Measurements from ENCODE around the gene NUPR1.
"Not testable (repeated sequence)": the region's sequence is repeated elsewhere in the genome, so short reads cannot be mapped to it uniquely, and the experiment has no call there.

The NUPR1 gene, protein sequence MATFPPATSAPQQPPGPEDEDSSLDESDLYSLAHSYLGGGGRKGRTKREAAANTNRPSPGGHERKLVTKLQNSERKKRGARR

DNA sequence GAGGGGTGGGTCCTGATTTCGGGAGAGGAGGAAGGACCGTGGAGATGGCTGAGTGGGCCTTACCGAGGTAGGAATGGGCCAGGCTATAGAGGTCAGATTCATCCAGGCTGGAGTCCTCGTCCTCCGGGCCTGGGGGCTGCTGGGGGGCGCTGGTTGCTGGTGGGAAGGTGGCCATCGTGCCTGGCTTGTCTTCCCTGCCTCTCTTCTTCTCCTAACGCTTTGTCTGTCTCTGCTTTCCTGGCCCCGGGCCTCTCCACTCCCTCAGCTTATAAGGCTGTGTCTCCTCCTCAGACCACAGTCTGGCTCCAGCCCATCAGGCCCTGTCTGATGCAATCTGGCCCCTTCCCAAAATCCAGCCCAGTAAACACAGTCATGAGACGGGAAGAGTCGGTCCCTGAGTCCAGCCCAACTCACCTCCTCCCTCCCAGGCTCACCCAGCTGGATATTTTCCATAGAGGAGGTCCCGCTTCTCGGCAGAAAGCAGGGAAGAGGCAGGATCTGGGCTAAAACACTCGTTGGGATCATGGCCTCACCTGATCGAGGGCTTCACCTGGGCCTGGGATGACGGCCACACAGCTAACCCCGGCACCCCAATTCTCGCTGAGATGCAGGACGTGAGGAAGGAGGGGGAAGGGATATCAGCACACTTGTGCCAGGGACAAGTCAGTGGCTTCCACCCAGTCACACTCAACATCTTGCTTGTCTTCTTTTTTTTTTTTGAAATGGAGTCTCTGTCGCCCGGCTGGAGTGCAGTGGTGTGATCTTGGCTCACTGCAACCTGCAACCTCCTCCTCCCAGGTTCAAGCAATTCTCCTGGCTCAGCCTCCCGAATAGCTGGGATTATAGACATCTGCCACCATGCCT lies at the start of gene NUPR1:
NUPR1 (minus strand) TSS at position 242 of the 864 bp plus-strand sequence; CDS start at position 175, 67 bp downstream.
- peak; percentile 94 to 95 for DNase-seq (ENCODE audit: low read depth in 2 of 2)

DNA sequence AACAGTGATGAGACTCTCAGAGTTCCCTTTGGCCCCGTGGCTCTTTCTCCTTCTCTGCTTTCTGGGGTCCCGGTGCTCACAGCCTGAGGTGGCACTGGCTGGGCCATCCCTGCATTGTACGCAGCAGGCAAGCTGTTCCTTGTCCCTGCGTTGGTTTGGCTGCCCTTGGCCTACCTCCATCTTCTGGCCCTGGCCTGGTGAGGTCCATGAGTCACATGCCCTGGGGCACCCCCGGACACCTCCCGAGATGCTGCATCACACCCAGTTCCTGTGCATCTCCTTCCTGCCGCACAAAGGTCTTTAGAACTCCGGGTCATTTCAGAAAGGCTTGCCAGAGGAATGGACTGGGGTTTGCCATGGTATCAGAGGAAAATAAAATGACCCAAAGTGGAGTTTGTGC lies 48.6 kb upstream of the NUPR1 start:
- no peak for DNase-seq (ENCODE audit: low read depth in 2 of 2)

DNA sequence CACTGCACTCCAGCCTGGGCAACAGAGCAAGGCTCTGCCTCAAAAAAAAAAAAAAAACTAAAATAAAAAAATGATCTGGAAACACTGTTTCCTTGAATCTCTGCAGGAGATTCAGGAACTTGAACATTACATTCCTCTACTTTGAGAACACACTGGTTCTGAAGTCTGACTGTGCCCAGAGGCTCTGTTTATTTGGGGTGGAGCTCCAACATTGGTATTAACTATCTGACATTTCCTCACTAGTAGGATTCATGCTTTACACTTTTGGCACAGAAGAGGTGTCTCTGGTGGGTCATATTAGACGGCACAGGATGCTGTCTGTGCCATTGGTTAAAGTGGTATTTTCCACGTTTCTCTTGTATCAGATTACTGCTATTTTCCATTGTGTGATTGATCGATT lies 47.7 kb upstream of the NUPR1 start:
- no peak for DNase-seq (ENCODE audit: low read depth in 2 of 2)

DNA sequence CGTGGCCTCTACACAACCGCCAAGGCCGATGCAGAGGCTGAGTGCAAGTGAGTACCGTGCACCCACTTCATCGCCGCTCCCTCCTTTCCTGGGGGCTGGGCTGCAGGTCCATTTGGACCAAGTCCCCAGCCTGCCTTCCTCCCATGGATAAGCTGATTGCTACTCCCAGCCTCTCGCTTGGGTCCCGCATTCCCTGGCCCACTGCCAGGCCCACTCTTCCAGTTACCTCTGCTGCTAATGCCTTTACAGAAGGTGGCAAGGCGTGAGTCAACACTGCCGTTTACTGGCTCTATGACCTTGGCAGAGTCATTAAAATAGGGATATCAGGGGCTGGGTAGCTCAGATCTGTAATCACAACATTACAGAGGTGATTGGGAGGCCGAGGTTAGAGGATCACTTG lies 46.9 kb upstream of the NUPR1 start:
- no peak for DNase-seq (ENCODE audit: low read depth in 2 of 2)

DNA sequence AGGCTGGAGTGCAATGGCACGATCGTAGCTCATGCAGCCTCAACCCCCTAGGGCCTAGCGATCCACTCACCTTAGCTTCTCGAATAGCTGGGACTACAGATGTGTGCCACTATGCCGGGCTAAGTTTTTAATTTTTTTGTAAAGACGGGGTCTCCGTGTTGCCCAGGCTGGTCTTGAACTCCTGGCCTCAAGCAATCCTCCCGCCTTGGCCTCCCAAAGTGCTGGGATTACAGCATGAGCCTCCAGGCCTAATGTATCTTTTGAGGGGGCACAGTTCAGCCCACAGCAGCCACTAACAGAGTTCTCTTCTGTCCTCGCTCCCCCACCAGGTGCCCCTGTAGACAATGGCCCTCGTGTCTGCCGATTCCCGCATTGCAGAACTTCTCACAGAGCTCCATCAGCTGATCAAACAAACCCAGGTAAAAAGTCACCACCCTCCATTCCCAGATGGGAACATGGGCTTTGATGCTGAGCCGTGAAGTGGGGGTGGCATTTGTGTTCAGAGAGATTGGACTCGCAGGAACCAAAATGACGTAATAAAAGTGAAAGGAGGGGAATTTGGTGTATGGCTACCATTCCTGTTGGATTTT lies 42.0 kb upstream of the NUPR1 start:
- DNase-seq (ENCODE audit: low read depth in 2 of 2), result no peak

DNA sequence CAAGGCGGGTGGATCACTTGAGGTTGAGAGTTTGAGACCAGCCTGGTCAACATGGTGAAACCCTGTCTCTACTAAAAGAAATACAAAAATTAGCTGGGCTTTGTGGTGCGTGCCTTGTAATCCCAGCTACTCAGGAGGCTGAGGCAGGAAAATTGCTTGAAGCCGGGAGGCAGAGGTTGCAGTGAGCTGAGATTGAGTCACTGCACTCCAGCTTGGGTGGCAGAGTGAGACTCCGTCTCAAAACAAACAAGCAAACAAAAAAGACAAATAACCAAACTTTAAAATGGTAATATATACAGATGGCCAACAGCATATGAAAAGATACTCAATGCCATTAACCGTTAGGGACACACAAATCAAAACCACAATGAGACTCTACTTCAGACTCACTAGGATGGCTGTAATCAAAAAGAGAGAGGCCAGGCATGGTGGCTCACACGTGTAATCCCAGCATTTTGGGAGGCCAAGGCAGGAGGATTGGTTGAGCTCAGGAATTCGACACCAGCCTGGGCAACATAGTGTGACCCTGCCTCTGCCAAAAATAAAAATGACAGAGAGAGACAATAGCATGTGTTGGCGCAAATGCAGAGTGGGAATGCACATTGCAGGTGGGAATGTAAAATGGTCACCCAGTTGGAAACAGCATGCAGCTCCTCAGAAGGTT lies 36.8 kb upstream of the NUPR1 start:
- DNase-seq (ENCODE audit: low read depth in 2 of 2), result no peak

DNA sequence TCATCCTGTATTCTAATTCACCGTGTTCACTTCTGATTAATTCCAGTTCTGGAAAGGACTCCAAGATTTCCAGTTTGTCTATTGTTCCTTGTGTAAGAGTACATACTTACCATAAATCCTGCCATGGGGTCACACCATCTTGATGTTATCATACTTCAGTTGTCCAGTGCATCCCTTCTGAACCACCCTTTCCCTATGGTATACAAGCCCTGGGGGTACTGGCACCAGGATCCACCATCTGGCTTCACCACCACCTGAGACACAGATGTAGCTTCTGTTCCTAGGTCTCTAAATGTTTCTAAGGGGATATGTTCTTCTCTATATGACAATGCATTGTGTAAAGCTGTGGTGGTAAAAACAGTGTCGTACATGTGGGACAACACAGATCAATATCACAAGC lies 36.2 kb upstream of the NUPR1 start:
- DNase-seq (ENCODE audit: low read depth in 2 of 2), result no peak

DNA sequence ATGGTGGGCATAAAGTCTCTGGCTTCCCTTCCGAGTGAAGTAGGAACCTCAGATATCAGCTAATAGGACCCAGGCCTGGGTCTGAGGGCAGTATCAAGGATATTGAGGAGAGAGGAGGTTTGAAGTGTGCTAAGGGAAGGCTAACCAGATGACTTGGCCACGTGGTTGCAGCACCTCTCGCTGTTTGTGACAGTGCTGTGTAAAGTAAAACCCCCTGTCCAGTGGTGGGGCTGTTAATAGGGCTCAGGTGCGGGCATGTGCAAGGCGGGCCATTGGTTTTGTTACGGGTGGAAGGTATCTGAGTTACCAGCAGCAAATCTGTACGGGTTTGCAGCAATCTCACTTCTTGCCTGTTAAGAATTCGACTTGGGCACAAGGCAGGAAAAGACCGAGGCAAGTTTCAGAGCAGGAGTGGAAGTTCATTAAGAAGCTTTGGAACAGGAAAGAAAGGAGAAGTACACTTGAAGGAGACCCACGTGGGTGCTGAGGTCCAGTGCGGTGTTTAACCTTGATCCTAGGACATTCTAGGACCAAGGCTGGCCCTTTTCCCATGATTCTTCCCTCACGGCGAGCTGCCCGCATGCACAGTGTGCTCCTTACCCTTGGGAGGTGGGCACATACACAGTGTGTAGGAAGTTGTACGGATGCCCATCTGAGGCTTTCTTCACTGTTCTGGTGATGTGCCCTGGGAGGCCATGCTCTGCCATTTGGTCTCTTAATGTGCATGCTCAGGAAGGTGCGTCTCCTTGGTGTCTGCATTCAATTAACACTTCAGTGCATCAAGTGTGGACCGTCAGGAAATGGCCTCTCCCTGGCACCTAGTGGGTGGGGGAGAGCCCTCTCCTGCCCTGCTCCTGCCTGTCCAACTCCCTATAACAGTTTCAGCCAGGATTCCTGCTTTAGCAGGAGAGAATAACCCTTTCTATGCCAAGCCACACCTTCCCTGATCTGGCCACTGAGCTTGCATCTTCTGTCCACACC lies 35.3 kb upstream of the NUPR1 start:
- DNase-seq (ENCODE audit: low read depth in 2 of 2), result no peak

DNA sequence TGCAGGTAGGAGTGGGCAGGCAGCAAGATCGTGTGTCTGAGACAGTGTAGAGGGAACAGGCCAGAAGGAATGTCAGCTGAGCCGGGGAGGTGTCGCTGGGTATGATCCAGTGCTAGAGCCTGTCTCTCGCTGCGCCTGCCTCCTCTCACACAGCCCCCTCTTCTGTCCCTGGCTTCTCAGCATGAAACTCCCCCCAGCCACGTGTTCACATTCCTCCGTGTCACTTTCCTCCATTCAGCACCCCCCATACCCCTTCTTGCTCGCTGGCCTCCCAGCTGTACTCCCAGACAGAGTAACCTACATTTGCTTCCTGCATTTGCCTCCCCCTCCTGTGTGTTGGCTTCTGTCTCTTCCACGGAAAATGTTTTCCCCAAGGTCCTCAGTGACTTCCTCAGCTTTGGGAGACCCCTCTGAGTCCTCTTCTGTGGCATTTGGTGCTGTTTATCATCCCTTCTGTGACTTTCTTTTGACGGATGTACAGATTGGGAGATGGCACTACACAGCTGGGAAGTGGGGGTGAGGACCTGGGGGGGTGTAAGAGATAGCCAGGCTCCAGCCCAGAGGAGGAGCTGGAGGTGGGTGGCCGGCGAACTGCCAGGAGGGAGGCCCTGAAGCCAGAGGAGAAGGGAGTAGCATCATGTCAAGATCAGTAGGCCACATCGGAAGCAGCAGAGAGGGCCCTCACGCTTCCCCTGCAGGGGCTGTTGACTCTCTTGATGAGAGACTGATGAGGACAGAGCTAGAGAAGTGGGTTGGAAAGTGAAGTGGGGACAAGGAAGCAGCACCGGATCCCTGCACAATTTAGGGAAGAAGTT lies 34.1 kb upstream of the NUPR1 start:
- no peak for DNase-seq (ENCODE audit: low read depth in 2 of 2)

DNA sequence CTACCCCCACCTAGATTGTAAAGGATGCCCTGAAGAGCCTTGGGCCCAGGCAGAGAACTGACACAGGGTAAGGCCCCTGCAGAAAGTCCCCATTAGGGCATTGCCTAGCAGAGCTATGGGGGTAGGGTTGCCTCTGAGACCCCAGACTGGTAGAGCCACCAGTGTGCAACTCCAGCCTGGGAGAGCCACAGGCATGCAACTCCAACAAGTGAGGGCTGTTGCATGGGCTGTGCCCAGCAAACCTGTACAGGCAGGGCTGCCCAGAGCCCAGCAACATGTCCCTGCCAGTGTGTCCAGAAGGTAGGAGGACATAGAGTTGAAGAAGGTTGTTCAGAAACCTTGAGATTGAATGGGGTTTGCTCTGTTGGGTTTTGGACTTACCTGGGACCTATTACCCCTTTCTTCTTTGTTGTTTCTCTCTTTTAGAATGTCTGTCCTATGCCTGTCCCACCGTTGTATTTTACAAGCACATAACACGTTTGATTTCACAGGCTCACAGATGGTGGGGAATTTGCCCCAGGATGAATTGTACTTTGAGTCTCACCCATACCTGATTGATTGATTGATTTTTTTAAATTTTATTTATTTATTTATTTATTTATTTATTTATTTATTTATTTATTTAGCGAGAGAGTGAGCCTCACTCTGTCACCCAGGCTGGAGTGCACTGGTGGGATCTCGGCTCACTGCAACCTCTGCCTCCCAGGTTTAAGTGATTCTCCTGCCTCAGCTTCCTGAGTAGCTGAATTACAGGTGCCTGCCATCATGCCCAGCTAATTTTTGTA lies 31.4 kb upstream of the NUPR1 start:
- no peak for DNase-seq (ENCODE audit: low read depth in 2 of 2)

DNA sequence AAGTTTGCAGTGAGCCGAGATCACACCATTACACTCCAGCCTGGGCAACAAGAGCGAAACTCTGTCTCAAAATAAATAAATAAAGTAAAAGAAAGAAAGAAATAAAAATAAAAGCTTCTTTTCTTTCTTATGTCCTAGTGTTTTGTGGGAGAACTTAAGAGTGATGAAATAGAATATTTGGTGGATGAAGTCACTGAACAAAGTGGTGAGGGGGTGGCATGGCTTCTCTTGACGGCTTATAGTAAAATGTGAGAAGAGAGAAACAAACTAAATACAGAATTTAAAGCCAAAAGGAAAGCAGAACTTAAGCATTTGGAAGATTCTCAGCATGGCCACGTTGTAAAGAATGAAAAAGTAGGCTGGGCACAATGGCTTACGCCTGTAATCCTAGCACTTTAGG lies 30.2 kb upstream of the NUPR1 start:
- DNase-seq (ENCODE audit: low read depth in 2 of 2), result no peak

DNA sequence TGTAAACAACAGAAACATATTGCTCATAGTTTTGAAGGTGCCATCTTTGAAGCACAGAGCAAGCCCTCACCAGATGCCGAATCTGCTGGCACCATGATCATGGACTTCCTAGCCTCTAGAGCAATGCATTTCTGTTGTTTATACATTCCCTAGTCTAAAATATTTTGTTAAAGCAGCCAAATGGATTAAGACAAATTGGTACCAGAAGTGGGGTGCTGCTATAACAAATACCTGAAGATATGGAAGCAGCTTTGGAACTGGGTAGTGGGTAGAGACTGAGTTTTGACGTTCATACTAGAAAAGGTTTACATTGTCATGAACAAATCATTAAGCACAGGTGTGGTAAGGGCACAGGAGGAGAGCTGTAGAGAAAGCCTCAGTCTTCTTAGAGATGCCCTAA lies 28.5 kb upstream of the NUPR1 start:
- DNase-seq (ENCODE audit: low read depth in 2 of 2), result no peak

DNA sequence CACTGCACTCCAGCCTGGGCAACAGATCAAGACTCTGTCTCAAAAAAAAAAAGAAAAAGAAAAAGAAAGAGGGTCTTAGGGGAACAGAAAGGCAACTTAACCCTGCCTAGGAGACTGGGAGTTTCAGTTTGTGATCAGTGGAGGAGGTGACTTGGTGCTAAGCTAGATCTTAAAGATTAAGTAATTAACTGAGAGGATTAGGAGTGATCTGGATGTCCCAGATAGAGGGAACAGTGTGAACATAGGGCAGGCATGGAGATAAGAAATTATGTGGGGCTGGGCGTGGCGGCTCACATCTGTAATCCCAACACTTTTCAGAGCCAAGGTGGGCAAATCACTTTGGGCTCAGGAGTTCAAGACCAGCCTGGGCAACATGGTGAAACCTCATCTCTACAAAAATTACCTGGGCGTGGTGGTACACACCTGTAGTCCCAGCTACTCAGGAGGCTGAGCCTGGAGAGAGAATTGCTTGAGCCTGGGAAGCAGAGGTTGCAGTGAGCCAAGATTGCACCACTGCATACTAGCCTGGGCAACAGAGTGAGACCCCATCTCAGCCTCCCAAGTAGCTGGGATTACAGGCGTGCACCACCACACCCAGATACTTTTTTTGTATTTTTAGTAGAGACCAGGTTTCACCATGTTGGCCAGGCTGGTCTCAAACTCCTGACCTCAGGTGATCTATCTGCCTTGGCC lies 27.6 kb upstream of the NUPR1 start:
- DNase-seq (ENCODE audit: low read depth in 2 of 2), result not testable (repeated sequence)

DNA sequence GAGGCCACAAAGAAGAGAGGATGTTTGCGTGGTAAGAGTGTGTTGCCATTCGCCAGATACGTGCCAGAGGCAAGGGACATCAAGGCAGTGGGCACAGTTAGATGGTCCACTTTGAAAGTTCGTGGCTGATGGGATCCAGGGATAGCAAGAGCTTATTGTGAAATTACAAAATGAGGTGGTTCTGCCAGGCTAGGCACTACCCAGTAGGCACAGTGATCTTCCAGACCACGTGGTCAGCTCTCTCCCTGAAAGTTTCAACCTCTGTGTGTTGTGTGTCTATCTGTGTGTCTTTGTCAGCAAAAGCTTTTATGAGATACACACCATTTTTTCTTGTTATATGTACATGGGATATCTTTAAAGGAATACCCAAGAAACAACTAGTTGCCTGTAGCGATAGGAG lies 24.4 kb upstream of the NUPR1 start:
- DNase-seq (ENCODE audit: low read depth in 2 of 2), result no peak

DNA sequence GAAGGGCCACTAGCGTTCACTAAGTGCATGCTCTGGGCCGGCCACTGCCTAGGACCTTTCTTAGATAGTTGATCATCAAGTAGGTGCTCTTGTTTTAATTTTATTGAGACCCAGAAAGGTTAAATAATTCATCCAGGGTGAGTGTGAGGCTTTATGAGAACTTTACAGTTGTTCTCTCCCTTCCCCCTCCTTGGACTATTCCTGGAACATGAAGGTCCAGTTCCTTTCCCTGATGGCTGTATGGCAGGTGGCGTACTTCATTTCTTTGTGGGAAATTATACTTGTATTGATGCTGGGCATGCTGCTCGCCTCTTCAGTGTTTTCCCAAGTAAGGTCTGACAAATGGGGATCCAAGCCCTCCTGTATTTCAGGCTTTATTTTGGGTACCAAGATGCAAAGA lies 23.4 kb upstream of the NUPR1 start:
- DNase-seq (ENCODE audit: low read depth in 2 of 2), result no peak

DNA sequence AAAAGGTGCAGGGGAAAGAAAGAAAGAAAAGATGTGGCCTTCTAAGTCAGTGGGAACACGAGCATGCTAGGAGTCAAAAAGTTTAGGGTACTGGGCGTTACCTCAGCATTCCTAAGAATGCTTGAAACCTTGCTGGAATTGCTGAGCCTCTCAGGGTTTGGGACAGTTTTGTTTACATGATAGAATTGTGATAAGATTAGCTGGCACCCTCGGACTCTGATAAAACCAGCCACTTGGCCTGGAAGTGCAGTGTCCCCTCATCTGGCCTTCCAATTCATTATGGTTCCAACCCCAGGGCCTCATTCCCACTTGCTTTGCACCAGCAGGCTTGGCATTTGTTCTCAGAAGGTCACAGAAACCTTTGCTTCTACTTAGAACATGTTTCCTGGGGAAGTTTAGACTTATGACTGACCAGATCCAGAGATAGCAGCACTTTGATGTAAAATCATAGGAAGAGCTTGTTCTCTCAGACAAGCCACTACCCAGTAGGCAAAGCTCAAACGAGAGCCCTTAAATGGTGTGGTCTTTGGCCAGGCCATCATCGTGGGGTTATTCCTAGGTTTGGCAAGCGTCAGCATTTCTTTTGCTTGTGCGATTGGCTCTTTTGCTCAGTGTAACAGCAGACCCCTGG lies 22.9 kb upstream of the NUPR1 start:
- DNase-seq (ENCODE audit: low read depth in 2 of 2), result no peak

DNA sequence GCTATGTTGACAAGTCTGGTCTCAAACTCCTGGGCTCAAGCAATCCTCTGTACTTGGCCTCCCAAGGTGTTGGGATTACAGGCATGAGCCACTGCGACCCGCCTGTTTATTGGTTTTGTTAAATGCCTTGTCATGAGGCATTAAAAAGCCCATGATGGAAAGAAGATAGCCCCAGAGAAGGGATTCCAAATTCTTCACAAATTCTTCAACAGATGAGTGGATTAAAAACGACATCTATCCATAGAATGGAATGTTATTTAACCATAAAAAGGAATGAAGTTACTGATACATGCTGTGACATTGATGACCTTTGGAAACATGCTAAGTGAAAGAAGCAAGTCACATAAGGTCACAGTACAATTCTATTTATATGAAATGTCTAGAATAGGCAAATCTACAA lies 19.7 kb upstream of the NUPR1 start:
- no peak for DNase-seq (ENCODE audit: low read depth in 2 of 2)

DNA sequence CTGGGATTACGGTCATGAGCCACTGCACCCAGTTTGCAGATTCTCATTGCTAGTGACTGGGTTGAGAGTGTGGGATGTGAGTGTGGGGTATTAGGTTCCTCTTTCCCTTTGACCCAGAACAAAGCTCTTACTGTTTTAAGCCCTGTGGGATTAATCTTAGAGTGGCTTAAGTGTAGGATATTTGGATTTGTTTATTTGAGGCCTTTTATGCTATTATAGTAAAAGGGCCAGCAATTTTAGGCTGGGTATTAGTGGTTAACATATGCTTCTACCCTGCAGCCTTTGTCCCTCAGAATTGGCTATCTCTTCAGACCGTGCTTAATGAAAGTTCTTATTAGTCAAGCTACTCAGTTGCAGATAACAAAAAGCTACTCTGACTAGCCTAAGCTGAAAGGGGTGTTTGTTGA lies 18.1 kb upstream of the NUPR1 start:
- no peak for DNase-seq (ENCODE audit: low read depth in 2 of 2)

DNA sequence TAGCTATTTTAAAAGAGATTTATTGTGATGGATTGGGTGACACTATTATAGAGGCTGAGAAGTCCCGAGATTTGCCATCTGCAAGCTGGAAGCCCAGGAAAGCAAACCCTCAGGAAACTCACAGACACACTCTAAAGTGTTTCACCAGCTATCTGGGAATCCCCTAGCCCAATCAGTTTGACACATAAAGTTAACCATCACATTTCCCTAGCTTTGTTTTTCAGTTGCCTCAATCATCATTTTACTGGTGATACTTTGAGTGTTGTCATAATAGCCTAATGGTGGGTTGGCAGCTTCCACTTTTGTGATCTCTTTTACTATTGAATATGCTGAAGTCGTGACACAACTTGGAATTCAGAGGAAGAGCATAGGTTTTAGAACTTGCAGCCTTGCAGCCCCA lies 16.8 kb upstream of the NUPR1 start:
- DNase-seq (ENCODE audit: low read depth in 2 of 2), result no peak
